C4-2B (cell line): Measurements from ENCODE around the gene FAHD1.
"Not testable (repeated sequence)": the region's sequence is repeated elsewhere in the genome, so short reads cannot be mapped to it uniquely, and the experiment has no call there.

ENCODE experiments used
- H3K27ac ChIP-seq: fragments of 450-650 bp; 2 replicates; pipeline ENCODE4 v1.5.1; 2017
- ZFX ChIP-seq: fragments of 450-650 bp; IDR thresholded peaks from 2 replicates; pipeline ENCODE4 v1.6.1; 2017
- TF ChIP-seq, protein P1 (sequence below): fragments of 450-650 bp; conservative IDR thresholded peaks from 2 replicates; pipeline ENCODE4 v1.5.1; 2017; ENCODE audit warnings: mild to moderate bottlenecking

FAHD1 gene

DNA sequence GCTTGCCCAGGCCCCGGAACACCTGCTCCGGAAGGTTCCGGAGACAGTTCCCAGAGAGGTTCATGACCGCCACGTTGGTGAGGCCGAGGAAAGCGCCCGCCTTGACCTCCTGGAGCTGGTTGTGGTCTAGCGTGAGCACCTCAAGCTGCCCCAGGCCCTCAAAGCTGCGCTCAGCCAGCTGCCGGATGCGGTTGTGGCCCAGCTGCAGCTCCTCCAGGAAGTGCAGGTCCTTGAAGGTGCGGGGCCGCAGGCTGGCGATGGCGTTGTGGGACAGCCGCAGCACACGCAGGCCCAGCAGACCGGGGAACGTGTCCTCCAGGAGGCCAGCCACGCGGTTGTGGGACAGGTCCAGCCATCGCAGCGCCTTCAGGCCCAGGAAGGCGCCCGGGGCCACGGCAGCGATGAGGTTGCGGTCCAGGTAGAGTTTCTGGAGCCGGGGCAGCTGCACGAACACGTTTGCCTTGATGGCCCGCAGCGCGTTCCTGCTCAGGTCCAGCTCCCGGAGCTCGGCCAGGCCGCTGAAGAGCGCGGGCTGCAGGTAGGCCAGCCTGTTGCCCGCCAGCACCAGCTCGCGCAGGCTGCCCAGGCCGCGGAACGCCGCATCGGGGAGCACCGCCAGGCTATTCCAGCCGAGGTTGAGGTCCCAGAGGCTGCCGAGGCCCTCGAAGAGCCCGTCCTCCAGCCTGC is 35.6 kb upstream of the FAHD1 start:
- H3K27ac ChIP-seq = no peak overlapping the region
- no peak for TF ChIP-seq ZFX
- TF ChIP-seq, protein P1, sequence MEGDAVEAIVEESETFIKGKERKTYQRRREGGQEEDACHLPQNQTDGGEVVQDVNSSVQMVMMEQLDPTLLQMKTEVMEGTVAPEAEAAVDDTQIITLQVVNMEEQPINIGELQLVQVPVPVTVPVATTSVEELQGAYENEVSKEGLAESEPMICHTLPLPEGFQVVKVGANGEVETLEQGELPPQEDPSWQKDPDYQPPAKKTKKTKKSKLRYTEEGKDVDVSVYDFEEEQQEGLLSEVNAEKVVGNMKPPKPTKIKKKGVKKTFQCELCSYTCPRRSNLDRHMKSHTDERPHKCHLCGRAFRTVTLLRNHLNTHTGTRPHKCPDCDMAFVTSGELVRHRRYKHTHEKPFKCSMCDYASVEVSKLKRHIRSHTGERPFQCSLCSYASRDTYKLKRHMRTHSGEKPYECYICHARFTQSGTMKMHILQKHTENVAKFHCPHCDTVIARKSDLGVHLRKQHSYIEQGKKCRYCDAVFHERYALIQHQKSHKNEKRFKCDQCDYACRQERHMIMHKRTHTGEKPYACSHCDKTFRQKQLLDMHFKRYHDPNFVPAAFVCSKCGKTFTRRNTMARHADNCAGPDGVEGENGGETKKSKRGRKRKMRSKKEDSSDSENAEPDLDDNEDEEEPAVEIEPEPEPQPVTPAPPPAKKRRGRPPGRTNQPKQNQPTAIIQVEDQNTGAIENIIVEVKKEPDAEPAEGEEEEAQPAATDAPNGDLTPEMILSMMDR = no peak

DNA sequence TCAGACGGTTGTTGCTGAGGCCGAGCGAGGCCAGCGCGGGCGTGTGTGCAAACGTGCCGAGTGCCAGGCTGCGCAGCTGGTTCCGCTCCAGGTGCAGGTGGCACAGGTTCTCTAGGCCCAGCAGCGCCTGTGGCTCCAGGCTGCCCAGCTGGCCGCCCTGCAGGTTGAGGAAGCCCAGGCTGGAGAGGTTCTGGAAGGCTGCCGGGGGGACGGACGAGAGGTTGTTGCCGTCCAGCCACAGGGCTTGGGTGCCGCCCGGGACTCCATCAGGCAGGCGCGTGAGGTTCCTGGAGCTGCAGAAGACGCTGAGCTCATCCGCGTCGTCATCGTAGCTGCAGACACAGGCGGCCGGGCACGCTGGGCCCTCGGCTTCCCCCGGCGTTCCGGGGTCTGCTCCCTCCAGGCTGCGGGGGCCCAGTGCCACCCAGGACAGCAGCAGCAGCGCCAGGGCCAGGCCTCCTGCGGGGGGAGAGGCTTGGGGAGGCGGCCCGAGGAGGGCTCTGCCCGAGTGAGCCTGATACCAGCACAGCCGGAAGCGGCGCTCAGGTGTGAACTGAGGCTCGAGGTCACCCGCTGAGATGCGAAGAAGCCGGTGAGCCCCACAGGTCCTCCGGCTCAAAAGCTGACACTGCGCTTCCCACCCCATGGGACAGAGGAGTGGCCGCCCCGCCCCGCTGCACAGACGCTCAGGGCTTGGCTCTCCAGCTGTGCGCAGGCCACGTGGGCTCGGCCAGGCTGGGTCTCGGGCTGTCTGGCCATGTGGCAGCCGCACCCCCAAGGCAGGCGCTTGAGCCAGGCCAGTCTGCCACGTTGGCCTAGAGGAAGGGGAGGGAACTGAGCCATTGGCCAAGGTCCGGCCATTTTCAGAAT is 34.8 kb upstream of the FAHD1 start:
- TF ChIP-seq, protein P1 = no peak
- TF ChIP-seq ZFX = no peak
- no peak overlapping the region for H3K27ac ChIP-seq

DNA sequence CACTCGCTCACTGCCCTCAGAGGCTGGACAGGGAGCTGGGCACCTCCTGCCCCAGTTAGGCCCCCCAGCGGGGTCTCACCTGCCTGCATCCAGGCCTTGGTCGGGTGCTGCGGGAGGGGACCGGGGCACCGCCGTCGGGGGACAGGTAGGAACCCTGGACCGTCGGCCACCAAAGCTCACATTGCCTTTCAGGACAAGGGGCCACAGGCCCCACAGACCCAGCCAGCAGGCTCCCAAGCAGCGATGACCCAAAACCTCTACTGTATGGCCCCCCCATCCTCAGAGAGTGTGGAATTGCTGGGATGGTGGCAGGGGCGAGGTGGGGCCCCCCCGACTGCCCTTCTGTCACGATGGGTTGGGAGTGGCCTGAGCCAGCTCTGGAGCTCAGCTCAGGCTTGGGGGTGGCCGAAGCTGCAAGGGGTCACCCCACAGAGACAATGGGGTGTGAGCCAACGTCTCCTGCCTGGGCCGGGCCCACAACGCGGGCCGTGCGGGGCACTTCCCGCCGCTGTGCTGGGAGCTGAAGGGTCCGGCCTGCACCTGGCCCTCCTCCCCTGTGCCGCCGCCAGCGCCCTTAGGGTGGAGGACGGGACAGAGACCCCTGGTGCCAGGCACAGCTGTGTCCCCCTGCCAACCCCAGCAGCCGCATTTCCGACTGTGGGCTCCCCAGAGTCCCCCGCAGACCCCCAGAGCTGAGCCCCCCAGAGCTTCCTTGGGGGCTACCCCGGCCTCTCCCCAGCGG is 34.0 kb upstream of the FAHD1 start:
- H3K27ac ChIP-seq = no peak overlapping the region
- TF ChIP-seq ZFX = no peak
- TF ChIP-seq, protein P1 = no peak

DNA sequence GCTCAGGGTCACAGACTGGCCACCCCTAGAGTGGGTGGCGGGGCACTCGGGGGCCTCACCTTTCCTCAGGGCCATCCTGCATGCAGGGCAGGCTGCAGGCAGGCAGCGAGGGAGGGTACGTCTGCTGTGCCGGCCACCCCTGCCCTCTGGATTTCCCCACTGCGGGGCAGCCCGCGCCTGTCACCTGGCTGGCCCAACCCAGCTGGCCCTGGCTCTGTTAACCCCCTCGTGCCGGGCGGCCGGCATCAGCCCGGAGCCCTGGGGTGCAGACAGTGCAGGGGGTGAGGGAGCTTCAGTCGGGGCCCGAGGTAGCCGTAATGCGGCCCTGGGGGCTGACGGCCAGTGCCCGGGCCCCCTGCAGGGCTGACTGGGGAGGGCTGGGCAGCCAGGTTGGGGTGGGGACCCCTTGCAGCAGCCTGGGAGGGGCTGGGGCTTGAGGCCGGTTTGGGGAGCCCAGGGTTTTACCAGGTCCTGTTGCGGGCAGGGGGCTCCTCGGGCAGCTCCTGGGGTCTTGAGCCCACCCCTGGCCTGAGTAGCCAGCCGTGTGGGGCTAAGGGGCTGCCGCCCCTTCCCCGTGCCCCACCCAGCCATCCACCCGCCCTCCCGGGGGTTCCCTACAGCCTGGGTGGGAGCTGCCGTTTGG is 33.3 kb upstream of the FAHD1 start, which contains the start of gene IGFALS:
Gene IGFALS (minus strand): TSS at position 128 of the 643 bp plus-strand sequence. CDS start 53 bp downstream, at position 75.
- TF ChIP-seq, protein P1 = no peak
- no peak for TF ChIP-seq ZFX
- no peak within 1 kb of the TSS for H3K27ac ChIP-seq

DNA sequence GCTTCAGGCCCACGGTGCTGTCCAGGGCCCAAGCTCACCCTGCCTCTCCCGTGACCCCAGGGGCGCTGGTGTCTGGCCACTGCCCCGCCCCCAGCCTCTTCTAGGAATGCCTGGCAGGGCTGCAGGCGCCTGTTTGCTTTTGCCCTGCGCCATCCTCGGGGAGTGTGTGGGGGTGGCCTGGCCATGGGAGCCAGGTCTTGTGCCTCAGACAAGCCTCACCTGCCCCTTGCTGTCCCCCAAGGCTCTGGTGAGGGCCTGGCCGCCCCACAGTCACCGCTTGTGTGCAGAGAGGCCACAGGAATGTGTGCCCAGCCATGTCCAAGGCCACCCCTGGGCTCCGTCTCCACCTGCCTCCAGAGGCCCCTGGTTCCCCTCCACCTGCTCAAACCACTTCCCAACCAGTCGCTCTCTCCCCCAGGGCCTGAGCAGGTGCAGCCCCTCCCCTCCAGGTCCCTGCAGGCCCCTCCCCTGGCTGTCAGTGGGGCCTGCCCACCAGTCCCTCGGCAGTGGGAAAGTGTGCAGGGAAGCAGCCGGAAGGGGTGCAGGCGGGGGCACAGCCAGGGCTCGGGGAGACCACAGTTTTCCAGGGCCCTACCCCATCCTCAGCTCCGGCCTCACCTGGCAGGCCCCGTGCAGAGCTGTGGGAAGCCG is 32.7 kb upstream of the FAHD1 start:
- no peak overlapping the region for H3K27ac ChIP-seq
- no peak for TF ChIP-seq ZFX
- TF ChIP-seq, protein P1 = no peak

DNA sequence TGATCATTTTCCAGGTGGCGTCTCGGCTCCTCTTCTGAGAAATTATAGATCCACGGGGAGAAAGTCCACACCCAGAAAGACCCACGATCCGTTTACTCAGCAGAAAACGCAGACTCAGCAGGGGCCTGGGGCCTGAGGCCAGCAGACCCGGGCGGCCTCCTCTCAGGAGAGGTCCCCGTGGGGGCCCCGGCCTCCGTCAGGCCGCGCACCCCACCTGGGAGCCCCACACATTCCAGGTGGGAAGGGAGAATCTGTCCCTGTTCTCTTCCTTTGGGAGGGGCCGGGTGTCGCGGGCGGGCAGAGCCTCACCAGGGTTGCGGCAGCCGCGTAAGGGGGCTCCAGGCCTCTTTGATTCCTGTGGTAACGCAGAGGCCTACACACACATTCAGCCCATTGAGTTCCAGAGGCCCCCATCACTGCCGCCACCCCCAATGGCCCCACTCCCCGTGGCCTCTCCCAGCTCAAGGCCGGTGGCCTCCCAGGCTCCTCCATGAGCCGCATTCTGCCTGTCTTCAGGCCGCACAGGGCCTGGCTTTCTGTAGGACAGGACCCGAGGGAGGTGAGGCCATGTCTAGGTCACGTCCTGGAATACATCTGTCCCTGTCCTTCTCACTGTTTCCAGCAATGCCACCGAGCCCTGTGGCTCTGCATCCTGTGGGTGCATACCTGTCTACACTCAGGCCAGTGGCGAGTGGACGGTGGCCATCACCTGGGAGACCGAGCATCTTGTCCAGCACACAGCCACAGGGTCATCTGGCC is 31.9 kb upstream of the FAHD1 start:
- H3K27ac ChIP-seq = no peak overlapping the region
- no peak for TF ChIP-seq ZFX
- TF ChIP-seq, protein P1 = no peak

DNA sequence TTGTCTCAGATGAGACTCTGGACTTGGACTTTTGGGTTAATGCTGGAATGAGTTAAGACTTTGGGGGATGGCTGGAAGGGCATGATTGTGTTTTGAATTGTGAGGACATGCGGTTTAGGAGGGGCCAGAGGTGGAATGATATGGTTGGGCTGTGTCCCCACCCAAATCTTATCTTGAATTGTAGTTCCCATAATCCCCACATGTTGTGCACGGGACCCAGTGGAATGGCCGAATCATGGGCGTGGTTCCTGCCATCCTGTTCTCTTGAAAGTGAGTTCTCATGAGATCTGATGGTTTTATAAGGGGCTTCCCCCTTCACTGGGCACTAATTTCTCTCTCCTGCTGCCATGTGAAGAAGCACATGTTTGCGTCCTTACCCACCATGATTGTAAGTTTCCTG is 27.7 kb upstream of the FAHD1 start:
- H3K27ac ChIP-seq = not testable (repeated sequence)
